DND-41 (cell line): ENCODE data around the gene OR8S1.
A peak's percentile ranks its signal among the peaks of the same experiment; 100 is the strongest.
"Not testable (repeated sequence)": the region's sequence is repeated elsewhere in the genome, so short reads cannot be mapped to it uniquely, and the experiment has no call there.

Source experiments
- ATAC-seq: fragments of 200-7000 bp; cut with Tn5 transposase; 3 replicates; pipeline ENCODE4 v1.9.1; 2021; ENCODE audit warnings: low read depth; ENCODE audit not compliant: insufficient read depth
- DNase-seq: peaks from one replicate; pipeline ENCODE4 v3.0.0-alpha.2; 2020
- H2AFZ ChIP-seq: 2 replicates; pipeline ENCODE4 v1.6.0; 2012; ENCODE audit warnings: low read depth, low read length
- H3K27ac ChIP-seq: 2 replicates; pipeline ENCODE4 v1.5.1; 2012; ENCODE audit warnings: low read length, inconsistent platforms
- H3K27me3 ChIP-seq: fragments of 200-600 bp; sonication (generic); 2 replicates; pipeline ENCODE4 v1.6.0; 2012; ENCODE audit warnings: low read length, mild to moderate bottlenecking, inconsistent platforms; ENCODE audit not compliant: insufficient read depth, poor library complexity
- H3K36me3 ChIP-seq: 2 replicates; pipeline ENCODE4 v1.5.1; 2012; ENCODE audit warnings: low read length, inconsistent platforms; ENCODE audit not compliant: insufficient read depth
- H3K4me1 ChIP-seq: 2 replicates; pipeline ENCODE4 v1.5.1; 2012; ENCODE audit warnings: mild to moderate bottlenecking, low read length; ENCODE audit not compliant: insufficient read depth
- H3K4me2 ChIP-seq: 2 replicates; pipeline ENCODE4 v1.6.0; 2012; ENCODE audit warnings: mild to moderate bottlenecking, moderate library complexity, low read length, inconsistent platforms; ENCODE audit not compliant: insufficient read depth
- H3K4me3 ChIP-seq, 2 experiments: fragments of 200-600 bp in 1 of 2; shearing (Covaris generic) in 1 of 2; 2 replicates each; pipeline ENCODE4 v1.5.1; 2012 to 2016; ENCODE audit warnings: inconsistent platforms in 2 of 2, low read length in 2 of 2, mild to moderate bottlenecking in 2 of 2, low read depth in 1 of 2, moderate library complexity in 1 of 2
- H3K79me2 ChIP-seq: 2 replicates; pipeline ENCODE4 v1.6.0; 2012; ENCODE audit warnings: low read length, inconsistent platforms; ENCODE audit not compliant: insufficient read depth
- H3K9ac ChIP-seq: 2 replicates; pipeline ENCODE4 v1.6.0; 2012; ENCODE audit warnings: low read depth, mild to moderate bottlenecking, inconsistent platforms, low read length, moderate library complexity
- H3K9me3 ChIP-seq: 2 replicates; pipeline ENCODE4 v1.5.1; 2012; ENCODE audit warnings: low read length, moderate library complexity, mild to moderate bottlenecking, inconsistent platforms; ENCODE audit not compliant: insufficient read depth, severe bottlenecking
- H4K20me1 ChIP-seq: 2 replicates; pipeline ENCODE4 v1.6.0; 2012; ENCODE audit warnings: low read length; ENCODE audit not compliant: insufficient read depth
- EZH2 ChIP-seq: IDR thresholded peaks from 3 replicates; pipeline ENCODE4 v1.6.1; 2012; ENCODE audit warnings: borderline replicate concordance, low read depth, mild to moderate bottlenecking, moderate library complexity, low read length, inconsistent platforms; ENCODE audit not compliant: severe bottlenecking
- TF ChIP-seq, protein P1 (sequence below): IDR thresholded peaks from 2 replicates; pipeline ENCODE4 v1.5.1; 2012; ENCODE audit warnings: borderline replicate concordance, low read length, moderate library complexity, mild to moderate bottlenecking; ENCODE audit not compliant: poor library complexity, severe bottlenecking; ENCODE audit errors: extremely low read depth

Gene OR8S1

DNA sequence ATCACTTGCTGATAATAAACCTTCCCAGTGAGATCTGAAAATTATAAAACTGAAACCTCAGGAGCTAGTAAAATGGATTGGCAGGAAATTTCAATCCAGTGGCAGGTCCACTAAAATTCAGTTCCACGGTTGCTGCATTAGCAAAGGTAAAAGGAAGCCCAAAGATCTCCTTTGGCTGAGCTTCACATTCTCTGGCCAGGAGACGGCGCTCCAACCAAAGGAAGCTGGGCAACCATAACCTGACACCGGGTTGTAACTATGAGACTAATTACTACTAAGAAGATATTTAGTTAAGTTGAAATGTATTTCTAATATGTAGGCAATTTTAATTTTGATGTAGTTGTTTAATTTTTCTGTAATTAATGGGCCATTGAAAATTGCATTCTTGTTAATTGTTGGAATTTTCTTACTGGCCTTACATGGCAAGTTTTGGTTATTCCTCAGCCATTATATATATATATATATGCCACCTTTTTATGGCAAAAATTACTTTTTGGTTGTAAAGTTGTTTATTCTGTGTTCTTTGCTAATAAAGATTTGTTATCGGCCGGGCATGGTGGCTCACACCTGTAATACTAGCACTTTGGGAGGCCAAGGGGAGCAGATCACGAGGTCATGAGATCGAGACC lies 17.0 kb downstream of the OR8S1 start:
- H3K4me3 ChIP-seq = no peak overlapping the region

DNA sequence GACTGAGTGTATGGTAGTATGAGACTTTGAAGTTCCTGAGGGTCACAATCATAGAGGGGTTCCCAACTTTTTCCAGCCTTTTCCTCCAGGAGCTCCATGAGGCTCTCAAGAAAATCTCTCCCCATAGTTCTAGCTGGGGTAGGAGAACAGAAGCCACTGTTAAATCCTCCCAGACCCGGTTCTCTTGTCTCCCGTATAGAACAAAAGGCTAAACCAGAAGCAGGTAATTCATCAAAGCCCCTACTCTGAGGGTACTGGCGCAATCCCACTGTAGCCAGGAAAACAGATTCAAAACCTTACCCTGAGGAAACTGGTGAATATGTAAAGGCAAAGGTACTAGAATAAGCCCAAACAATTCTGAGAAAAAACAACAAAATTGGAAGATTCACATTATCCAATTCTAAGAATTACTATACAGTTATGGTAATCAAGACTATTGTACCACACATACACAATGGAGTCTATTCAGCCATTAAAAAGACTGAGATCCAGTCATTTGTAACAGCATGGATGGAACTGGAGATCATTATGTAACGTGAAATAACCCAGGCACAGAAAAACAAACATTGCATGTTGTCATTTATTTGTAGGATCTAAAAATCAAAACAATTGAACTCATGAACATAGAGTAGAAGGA lies 20.5 kb downstream of the OR8S1 start:
- Histone ChIP-seq H3K36me3 (no peaks in the 10 kb centered on the region), H3K27me3 (peaks cover 12% of the 10 kb centered on the region), H3K4me1 (no peaks in the 10 kb centered on the region), H3K9me3 (no peaks in the 10 kb centered on the region), H2AFZ (no peak overlapping the region), H3K9ac (no peak overlapping the region), H3K27ac (no peak overlapping the region), H4K20me1 (no peaks in the 10 kb centered on the region), H3K79me2 (no peaks in the 10 kb centered on the region), H3K4me2 (no peak overlapping the region), H3K4me3 (no peak overlapping the region)
- TF ChIP-seq, protein P1, sequence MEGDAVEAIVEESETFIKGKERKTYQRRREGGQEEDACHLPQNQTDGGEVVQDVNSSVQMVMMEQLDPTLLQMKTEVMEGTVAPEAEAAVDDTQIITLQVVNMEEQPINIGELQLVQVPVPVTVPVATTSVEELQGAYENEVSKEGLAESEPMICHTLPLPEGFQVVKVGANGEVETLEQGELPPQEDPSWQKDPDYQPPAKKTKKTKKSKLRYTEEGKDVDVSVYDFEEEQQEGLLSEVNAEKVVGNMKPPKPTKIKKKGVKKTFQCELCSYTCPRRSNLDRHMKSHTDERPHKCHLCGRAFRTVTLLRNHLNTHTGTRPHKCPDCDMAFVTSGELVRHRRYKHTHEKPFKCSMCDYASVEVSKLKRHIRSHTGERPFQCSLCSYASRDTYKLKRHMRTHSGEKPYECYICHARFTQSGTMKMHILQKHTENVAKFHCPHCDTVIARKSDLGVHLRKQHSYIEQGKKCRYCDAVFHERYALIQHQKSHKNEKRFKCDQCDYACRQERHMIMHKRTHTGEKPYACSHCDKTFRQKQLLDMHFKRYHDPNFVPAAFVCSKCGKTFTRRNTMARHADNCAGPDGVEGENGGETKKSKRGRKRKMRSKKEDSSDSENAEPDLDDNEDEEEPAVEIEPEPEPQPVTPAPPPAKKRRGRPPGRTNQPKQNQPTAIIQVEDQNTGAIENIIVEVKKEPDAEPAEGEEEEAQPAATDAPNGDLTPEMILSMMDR = no peak
- TF ChIP-seq EZH2 = no peak
- ATAC-seq (no peak), DNase-seq (no peak)

More for the DNA sequence above, 17.0 kb downstream of the OR8S1 start:
- Histone ChIP-seq H3K4me1 (no peaks in the 10 kb centered on the region), H3K9ac (no peak overlapping the region), H2AFZ (no peak overlapping the region), H3K79me2 (no peaks in the 10 kb centered on the region), H4K20me1 (no peaks in the 10 kb centered on the region), H3K36me3 (no peaks in the 10 kb centered on the region), H3K9me3 (no peaks in the 10 kb centered on the region), H3K27me3 (peaks cover 12% of the 10 kb centered on the region), H3K4me2 (no peak overlapping the region), H3K27ac (no peak overlapping the region)
- DNase-seq = no peak
- TF ChIP-seq, protein P1 = peak; percentile 34
- no peak for TF ChIP-seq EZH2
- ATAC-seq = no peak

DNA sequence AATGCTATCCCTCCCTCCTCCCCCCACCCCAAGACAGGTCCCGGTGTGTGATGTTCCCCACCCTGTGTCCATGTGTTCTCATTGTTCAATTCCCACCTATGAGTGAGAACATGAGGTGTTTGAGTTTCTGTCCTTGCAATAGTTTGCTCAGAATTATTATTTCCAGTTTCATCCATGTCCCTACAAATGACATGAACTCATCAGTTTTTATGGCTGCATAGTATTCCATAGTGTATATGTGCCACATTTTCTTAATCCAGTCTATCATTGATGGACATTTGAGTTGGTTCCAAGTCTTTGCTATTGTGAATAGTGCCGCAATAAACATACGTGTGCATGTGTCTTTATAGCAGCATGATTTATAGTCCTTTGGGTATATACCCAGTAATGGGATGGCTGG lies 21.6 kb downstream of the OR8S1 start:
- not testable (repeated sequence) for H2AFZ ChIP-seq, H3K4me2 ChIP-seq, H3K4me1 ChIP-seq, ATAC-seq, H3K9me3 ChIP-seq, DNase-seq, H4K20me1 ChIP-seq, H3K9ac ChIP-seq, H3K79me2 ChIP-seq, H3K36me3 ChIP-seq, H3K27ac ChIP-seq, H3K4me3 ChIP-seq
- H3K27me3 ChIP-seq = peaks cover 10% of the 10 kb centered on the region

DNA sequence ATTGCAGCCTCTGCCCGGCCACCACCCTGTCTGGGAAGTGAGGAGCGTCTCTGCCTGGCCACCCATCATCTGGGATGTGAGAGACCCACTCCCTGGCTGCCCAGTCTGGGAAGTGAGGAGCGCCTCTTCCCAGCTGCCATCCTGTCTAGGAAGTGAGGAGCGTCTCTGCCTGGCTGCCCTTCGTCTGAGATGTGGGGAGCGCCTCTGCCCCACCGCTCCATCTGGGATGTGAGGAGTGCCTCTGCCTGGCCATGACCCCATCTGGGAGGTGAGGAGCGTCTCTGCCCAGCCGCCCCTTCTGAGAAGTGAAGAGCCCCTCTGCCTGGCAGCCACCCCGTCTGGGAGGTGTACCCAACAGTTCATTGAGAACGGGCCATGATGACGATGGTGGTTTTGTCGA lies 26.2 kb downstream of the OR8S1 start:
- not testable (repeated sequence) for H3K4me2 ChIP-seq, H3K27ac ChIP-seq, H3K27me3 ChIP-seq, H3K4me1 ChIP-seq, H2AFZ ChIP-seq, H4K20me1 ChIP-seq, H3K9ac ChIP-seq, DNase-seq, H3K79me2 ChIP-seq, H3K9me3 ChIP-seq, H3K36me3 ChIP-seq, H3K4me3 ChIP-seq, ATAC-seq

DNA sequence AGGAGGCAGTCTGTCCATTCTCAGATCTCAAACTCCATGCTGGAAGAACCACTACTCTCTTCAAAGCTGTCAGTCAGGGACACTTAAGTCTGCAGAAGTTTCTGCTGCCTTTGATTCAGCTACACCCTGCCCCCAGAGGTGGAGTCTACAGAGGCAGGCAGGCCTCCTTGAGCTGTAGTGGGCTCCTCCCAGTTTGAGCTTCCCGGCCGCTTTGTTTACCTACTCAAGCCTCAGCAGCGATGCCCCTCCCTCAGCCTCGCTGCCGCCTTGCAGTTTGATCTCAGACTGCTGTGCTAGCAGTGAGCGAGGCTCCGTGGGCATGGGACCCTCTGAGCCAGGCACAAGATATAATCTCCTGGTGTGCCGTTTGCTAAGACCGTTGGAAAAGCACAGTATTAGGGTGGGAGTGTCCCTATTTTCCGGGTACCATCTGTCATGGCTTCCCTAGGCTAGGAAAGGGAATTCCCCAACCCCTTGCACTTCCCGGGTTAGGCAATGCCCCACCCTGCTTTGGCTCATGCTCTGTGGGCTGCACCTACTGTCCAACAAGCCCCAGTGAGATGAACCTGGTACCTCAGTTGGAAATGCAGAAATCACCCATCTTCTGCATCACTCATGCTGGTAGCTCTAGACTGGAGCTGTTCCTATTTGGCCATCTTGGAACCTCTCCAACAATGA lies 28.4 kb downstream of the OR8S1 start:
- H3K4me1 ChIP-seq, H3K79me2 ChIP-seq, H2AFZ ChIP-seq, H3K9me3 ChIP-seq, H3K36me3 ChIP-seq, H3K27ac ChIP-seq, H3K4me2 ChIP-seq, H4K20me1 ChIP-seq, H3K4me3 ChIP-seq, DNase-seq, H3K9ac ChIP-seq, ATAC-seq, H3K27me3 ChIP-seq: not testable (repeated sequence)
